Loucy (cell line): ENCODE data around the gene BCL2L13.
"Not testable (repeated sequence)": the region's sequence is repeated elsewhere in the genome, so short reads cannot be mapped to it uniquely, and the experiment has no call there.

Experiments
- H2AFZ ChIP-seq: fragments of 200-600 bp; sonication (generic); 2 replicates; pipeline ENCODE4 v1.6.0; 2016; ENCODE audit warnings: antibody characterized with exemption, mild to moderate bottlenecking, low read length, moderate library complexity
- H3F3A ChIP-seq: fragments of 200-600 bp; 2 replicates; pipeline ENCODE4 v1.6.0; 2016; ENCODE audit warnings: antibody characterized with exemption, low read depth, mild to moderate bottlenecking
- H3K27me3 ChIP-seq: fragments of 200-600 bp; sonication (generic); 2 replicates; pipeline ENCODE4 v1.6.1; 2014; ENCODE audit warnings: low read length, mild to moderate bottlenecking; ENCODE audit not compliant: insufficient read depth, poor library complexity, severe bottlenecking
- H3K36me3 ChIP-seq: fragments of 200-600 bp; sonication (generic); 2 replicates; pipeline ENCODE4 v1.6.1; 2016; ENCODE audit warnings: low read length; ENCODE audit not compliant: insufficient read depth
- H3K4me1 ChIP-seq: fragments of 200-600 bp; sonication (generic); 2 replicates; pipeline ENCODE4 v1.5.1; 2014; ENCODE audit warnings: low read length, mild to moderate bottlenecking; ENCODE audit not compliant: insufficient read depth, poor library complexity, severe bottlenecking
- H3K4me2 ChIP-seq: fragments of 200-600 bp; sonication (generic); 2 replicates; pipeline ENCODE4 v1.6.0; 2014; ENCODE audit warnings: antibody characterized with exemption, low read length, low read depth, mild to moderate bottlenecking; ENCODE audit not compliant: poor library complexity, severe bottlenecking
- H3K4me3 ChIP-seq: fragments of 200-600 bp; sonication (generic); 2 replicates; pipeline ENCODE4 v1.5.1; 2014; ENCODE audit warnings: low read length, mild to moderate bottlenecking, mixed read lengths; ENCODE audit not compliant: poor library complexity, severe bottlenecking
- H3K79me2 ChIP-seq: fragments of 200-600 bp; sonication (generic); 2 replicates; pipeline ENCODE4 v1.6.1; 2014; ENCODE audit warnings: low read length; ENCODE audit not compliant: insufficient read depth
- H3K9ac ChIP-seq: fragments of 200-600 bp; sonication (generic); 2 replicates; pipeline ENCODE4 v1.6.0; 2014; ENCODE audit warnings: mild to moderate bottlenecking, low read depth, low read length, moderate library complexity; ENCODE audit not compliant: poor library complexity, severe bottlenecking
- H3K9me2 ChIP-seq: fragments of 200-600 bp; sonication (generic); replicated peaks from 2 replicates; pipeline ENCODE4 v1.6.1; 2016; ENCODE audit warnings: low read depth, low read length, mixed read lengths
- H3K9me3 ChIP-seq: fragments of 200-600 bp; sonication (generic); 2 replicates; pipeline ENCODE4 v1.6.1; 2014; ENCODE audit warnings: mild to moderate bottlenecking, antibody characterized with exemption, low read length, low read depth; ENCODE audit not compliant: insufficient read depth
- H4K20me1 ChIP-seq: fragments of 200-600 bp; sonication (generic); 2 replicates; pipeline ENCODE4 v1.6.0; 2014; ENCODE audit warnings: antibody characterized with exemption, low read length, mild to moderate bottlenecking; ENCODE audit not compliant: insufficient read depth, poor library complexity, severe bottlenecking
- EZH2phosphoT487 ChIP-seq: fragments of 200-600 bp; IDR thresholded peaks from 2 replicates; pipeline ENCODE4 v1.6.1; 2018; ENCODE audit warnings: antibody characterized with exemption, mild to moderate bottlenecking, moderate library complexity, borderline replicate concordance
- TF ChIP-seq, protein P1 (sequence below): fragments of 200-600 bp; sonication (generic); conservative IDR thresholded peaks from 2 replicates; pipeline ENCODE4 v1.5.1; 2014; ENCODE audit warnings: mild to moderate bottlenecking, antibody characterized with exemption, low read length

Gene BCL2L13

GRCh38 chr22:17633217-17633997, 5.2 kb upstream of the BCL2L13 start:
- no peak overlapping the region for H3K9ac ChIP-seq
- peaks cover 16% of the 10 kb centered on the region for H3K4me1 ChIP-seq
- no peaks in the 10 kb centered on the region for H3F3A ChIP-seq
- H3K36me3 ChIP-seq, result no peaks in the 10 kb centered on the region
- no peak overlapping the region for H3K4me2 ChIP-seq
- no peaks in the 10 kb centered on the region for H3K9me3 ChIP-seq
- H2AFZ ChIP-seq, result no peak overlapping the region
- peaks cover 1% of the 10 kb centered on the region for H4K20me1 ChIP-seq
- no peaks in the 10 kb centered on the region for H3K9me2 ChIP-seq
- no peak for TF ChIP-seq EZH2phosphoT487
- TF ChIP-seq, protein P1, sequence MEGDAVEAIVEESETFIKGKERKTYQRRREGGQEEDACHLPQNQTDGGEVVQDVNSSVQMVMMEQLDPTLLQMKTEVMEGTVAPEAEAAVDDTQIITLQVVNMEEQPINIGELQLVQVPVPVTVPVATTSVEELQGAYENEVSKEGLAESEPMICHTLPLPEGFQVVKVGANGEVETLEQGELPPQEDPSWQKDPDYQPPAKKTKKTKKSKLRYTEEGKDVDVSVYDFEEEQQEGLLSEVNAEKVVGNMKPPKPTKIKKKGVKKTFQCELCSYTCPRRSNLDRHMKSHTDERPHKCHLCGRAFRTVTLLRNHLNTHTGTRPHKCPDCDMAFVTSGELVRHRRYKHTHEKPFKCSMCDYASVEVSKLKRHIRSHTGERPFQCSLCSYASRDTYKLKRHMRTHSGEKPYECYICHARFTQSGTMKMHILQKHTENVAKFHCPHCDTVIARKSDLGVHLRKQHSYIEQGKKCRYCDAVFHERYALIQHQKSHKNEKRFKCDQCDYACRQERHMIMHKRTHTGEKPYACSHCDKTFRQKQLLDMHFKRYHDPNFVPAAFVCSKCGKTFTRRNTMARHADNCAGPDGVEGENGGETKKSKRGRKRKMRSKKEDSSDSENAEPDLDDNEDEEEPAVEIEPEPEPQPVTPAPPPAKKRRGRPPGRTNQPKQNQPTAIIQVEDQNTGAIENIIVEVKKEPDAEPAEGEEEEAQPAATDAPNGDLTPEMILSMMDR, result no peak
- H3K27me3 ChIP-seq, result no peaks in the 10 kb centered on the region
- H3K4me3 ChIP-seq, result no peak overlapping the region
- H3K79me2 ChIP-seq, result peaks cover 7% of the 10 kb centered on the region

GRCh38 chr22:17633998-17634323, 4.6 kb upstream of the BCL2L13 start:
- no peak for TF ChIP-seq EZH2phosphoT487
- TF ChIP-seq, protein P1, result no peak
- H3K4me1 ChIP-seq, result peaks cover 16% of the 10 kb centered on the region
- no peaks in the 10 kb centered on the region for H4K20me1 ChIP-seq
- H3K4me2 ChIP-seq, result no peak overlapping the region
- H3K9ac ChIP-seq, result no peak overlapping the region
- no peaks in the 10 kb centered on the region for H3K9me2 ChIP-seq
- H3F3A ChIP-seq, result no peaks in the 10 kb centered on the region
- no peak overlapping the region for H2AFZ ChIP-seq
- H3K9me3 ChIP-seq, result no peaks in the 10 kb centered on the region
- peaks cover 7% of the 10 kb centered on the region for H3K79me2 ChIP-seq
- H3K27me3 ChIP-seq, result no peaks in the 10 kb centered on the region
- H3K4me3 ChIP-seq, result no peak overlapping the region
- H3K36me3 ChIP-seq, result no peaks in the 10 kb centered on the region

GRCh38 chr22:17634696-17635095, 3.9 kb upstream of the BCL2L13 start:
- H3F3A ChIP-seq, result no peaks in the 10 kb centered on the region
- no peak overlapping the region for H3K4me3 ChIP-seq
- no peak overlapping the region for H3K9ac ChIP-seq
- no peaks in the 10 kb centered on the region for H4K20me1 ChIP-seq
- peaks cover 13% of the 10 kb centered on the region for H3K4me1 ChIP-seq
- no peaks in the 10 kb centered on the region for H3K27me3 ChIP-seq
- H3K79me2 ChIP-seq, result peaks cover 10% of the 10 kb centered on the region
- no peaks in the 10 kb centered on the region for H3K36me3 ChIP-seq
- no peaks in the 10 kb centered on the region for H3K9me3 ChIP-seq
- no peak overlapping the region for H2AFZ ChIP-seq
- H3K4me2 ChIP-seq, result no peak overlapping the region
- TF ChIP-seq EZH2phosphoT487, result no peak
- TF ChIP-seq, protein P1, result no peak
- H3K9me2 ChIP-seq, result no peaks in the 10 kb centered on the region

DNA sequence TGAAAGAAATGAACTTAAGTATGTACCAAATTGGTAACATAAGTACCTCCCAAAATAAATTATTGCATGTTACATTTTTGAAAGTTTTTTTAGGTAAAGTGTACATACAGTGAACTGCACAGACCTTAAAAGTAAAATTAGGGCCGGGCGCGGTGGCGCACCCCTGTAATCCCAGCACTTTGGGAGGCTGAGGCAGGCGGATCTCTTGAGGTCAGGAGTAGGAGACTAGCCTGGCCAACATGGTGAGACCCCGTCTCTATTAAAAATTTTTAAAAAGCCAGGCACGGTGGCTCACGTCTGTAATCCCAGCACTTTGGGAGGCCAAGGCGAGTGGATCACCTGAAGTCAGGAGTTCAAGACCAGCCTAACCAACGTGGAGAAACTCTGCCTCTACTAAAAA, 1.7 kb upstream of the BCL2L13 start:
- H3K27me3 ChIP-seq, H3K9ac ChIP-seq, H3K4me3 ChIP-seq, H3F3A ChIP-seq, H3K36me3 ChIP-seq, H3K9me2 ChIP-seq, H4K20me1 ChIP-seq, H3K9me3 ChIP-seq, H3K4me2 ChIP-seq, H2AFZ ChIP-seq: not testable (repeated sequence)
- Histone ChIP-seq H3K4me1 (peaks cover 15% of the 10 kb centered on the region), H3K79me2 (peaks cover 26% of the 10 kb centered on the region)
